Measurements from ENCODE around the gene ETV6.
A peak's percentile ranks its signal among the peaks of the same experiment; 100 is the strongest.
"Not testable (repeated sequence)": the region's sequence is repeated elsewhere in the genome, so short reads cannot be mapped to it uniquely, and the experiment has no call there.

ETV6 gene

GRCh38 chr12:11668611-11669010 is 19.1 kb downstream of the ETV6 start:
- no peak for DNase-seq (ENCODE audit: low spot score)

- no peak for DNase-seq (ENCODE audit: low spot score)
Observed at GRCh38 chr12:11669348-11669747, 19.9 kb downstream of the ETV6 start.

- DNase-seq (ENCODE audit: low spot score) = no peak
Observed at GRCh38 chr12:11672256-11673191, 23.1 kb downstream of the ETV6 start.

- peak; percentile 75 for DNase-seq (ENCODE audit: low spot score)
Observed at GRCh38 chr12:11673666-11674461, 24.4 kb downstream of the ETV6 start.

GRCh38 chr12:11674894-11675390 is 25.5 kb downstream of the ETV6 start:
- no peak for DNase-seq (ENCODE audit: low spot score)

- DNase-seq (ENCODE audit: low spot score) = no peak
Observed at GRCh38 chr12:11676052-11676451, 26.6 kb downstream of the ETV6 start.

GRCh38 chr12:11677093-11677492 is 27.6 kb downstream of the ETV6 start:
- DNase-seq (ENCODE audit: low spot score) = no peak

GRCh38 chr12:11677752-11678151 is 28.3 kb downstream of the ETV6 start:
- DNase-seq (ENCODE audit: low spot score) = no peak

GRCh38 chr12:11678781-11679180 is 29.3 kb downstream of the ETV6 start:
- no peak for DNase-seq (ENCODE audit: low spot score)

- DNase-seq (ENCODE audit: low spot score) = no peak
Observed at GRCh38 chr12:11681207-11681606, 31.7 kb downstream of the ETV6 start.

- not testable (repeated sequence) for DNase-seq (ENCODE audit: low spot score)
Observed at GRCh38 chr12:11681695-11682094, 32.2 kb downstream of the ETV6 start.

- DNase-seq (ENCODE audit: low spot score) = no peak
Observed at GRCh38 chr12:11684393-11684792, 34.9 kb downstream of the ETV6 start.

- no peak for DNase-seq (ENCODE audit: low spot score)
Observed at GRCh38 chr12:11684811-11685210, 35.3 kb downstream of the ETV6 start.

- DNase-seq (ENCODE audit: low spot score) = no peak
Observed at GRCh38 chr12:11685316-11685715, 35.8 kb downstream of the ETV6 start.

- no peak for DNase-seq (ENCODE audit: low spot score)
Observed at GRCh38 chr12:11685716-11686115, 36.2 kb downstream of the ETV6 start.

- no peak for DNase-seq (ENCODE audit: low spot score)
Observed at GRCh38 chr12:11686120-11686519, 36.6 kb downstream of the ETV6 start.

- DNase-seq (ENCODE audit: low spot score) = no peak
Observed at GRCh38 chr12:11687528-11687927, 38.1 kb downstream of the ETV6 start.

- DNase-seq (ENCODE audit: low spot score) = no peak
Observed at GRCh38 chr12:11688379-11688778, 38.9 kb downstream of the ETV6 start.

GRCh38 chr12:11688831-11689230 is 39.4 kb downstream of the ETV6 start:
- no peak for DNase-seq (ENCODE audit: low spot score)

GRCh38 chr12:11689591-11690186 is 40.2 kb downstream of the ETV6 start:
- no peak for DNase-seq (ENCODE audit: low spot score)

GRCh38 chr12:11693067-11693466 is 43.6 kb downstream of the ETV6 start:
- no peak for DNase-seq (ENCODE audit: low spot score)

GRCh38 chr12:11693601-11694000 is 44.1 kb downstream of the ETV6 start:
- no peak for DNase-seq (ENCODE audit: low spot score)
